ENCODE data around the gene KRT9.

GRCh38 chr17:41567317-41567716 lies 4.5 kb downstream of the KRT9 start:
- TF ChIP-seq CTCF (IDR thresholded peaks at IDR 0.05; ENCODE audit: extremely low read depth in 1 of 2, insufficient read depth in 1 of 2, low read depth in 1 of 2, low read length in 2 of 2) (no peak), POLR2A (IDR thresholded peaks at IDR 0.05; ENCODE audit: low read depth, low read length) (no peak), MAX (IDR thresholded peaks at IDR 0.05; ENCODE audit: insufficient read depth, insufficient read length) (no peak), POLR2AphosphoS5 (IDR thresholded peaks at IDR 0.05; ENCODE audit: insufficient read depth, low read depth, low read length) (no peak)

Measured in endothelial cell of umbilical vein (primary cell).